Measurements from ENCODE around the gene DDI1.

DNA sequence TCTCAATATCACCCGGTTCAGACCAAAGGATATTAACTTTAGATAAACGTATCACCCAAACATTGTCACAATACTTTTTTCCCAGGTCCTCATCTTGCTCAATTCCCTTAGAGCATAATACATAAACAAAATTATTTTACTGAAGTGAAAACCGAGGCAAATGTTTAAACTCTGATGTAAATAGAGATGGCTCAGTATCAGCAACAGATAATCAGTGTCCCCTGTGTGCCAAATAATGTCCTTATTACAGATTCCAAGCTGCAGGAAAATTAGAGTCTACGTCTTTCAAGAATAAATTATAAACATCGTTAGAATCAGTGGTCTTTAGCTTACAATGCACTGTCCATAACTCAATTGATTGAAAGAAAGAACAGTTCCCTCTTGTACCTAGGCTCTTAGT is 50.2 kb downstream of the DDI1 start:
- TF ChIP-seq POLR2AphosphoS5 (IDR thresholded peaks at IDR 0.05; ENCODE audit: low read depth, low read length) (no peak), TAF1 (IDR thresholded peaks at IDR 0.05; ENCODE audit: borderline replicate concordance, insufficient read depth, low read length) (no peak), SIN3A (IDR thresholded peaks at IDR 0.05; ENCODE audit: borderline replicate concordance, insufficient read depth, low read length) (no peak), FOXP2 (optimal IDR thresholded peaks at IDR 0.05; ENCODE audit: borderline replicate concordance, extremely low read depth, extremely low read length, insufficient read depth) (no peak)
- TF ChIP-seq, protein P1, sequence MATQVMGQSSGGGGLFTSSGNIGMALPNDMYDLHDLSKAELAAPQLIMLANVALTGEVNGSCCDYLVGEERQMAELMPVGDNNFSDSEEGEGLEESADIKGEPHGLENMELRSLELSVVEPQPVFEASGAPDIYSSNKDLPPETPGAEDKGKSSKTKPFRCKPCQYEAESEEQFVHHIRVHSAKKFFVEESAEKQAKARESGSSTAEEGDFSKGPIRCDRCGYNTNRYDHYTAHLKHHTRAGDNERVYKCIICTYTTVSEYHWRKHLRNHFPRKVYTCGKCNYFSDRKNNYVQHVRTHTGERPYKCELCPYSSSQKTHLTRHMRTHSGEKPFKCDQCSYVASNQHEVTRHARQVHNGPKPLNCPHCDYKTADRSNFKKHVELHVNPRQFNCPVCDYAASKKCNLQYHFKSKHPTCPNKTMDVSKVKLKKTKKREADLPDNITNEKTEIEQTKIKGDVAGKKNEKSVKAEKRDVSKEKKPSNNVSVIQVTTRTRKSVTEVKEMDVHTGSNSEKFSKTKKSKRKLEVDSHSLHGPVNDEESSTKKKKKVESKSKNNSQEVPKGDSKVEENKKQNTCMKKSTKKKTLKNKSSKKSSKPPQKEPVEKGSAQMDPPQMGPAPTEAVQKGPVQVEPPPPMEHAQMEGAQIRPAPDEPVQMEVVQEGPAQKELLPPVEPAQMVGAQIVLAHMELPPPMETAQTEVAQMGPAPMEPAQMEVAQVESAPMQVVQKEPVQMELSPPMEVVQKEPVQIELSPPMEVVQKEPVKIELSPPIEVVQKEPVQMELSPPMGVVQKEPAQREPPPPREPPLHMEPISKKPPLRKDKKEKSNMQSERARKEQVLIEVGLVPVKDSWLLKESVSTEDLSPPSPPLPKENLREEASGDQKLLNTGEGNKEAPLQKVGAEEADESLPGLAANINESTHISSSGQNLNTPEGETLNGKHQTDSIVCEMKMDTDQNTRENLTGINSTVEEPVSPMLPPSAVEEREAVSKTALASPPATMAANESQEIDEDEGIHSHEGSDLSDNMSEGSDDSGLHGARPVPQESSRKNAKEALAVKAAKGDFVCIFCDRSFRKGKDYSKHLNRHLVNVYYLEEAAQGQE (IDR thresholded peaks at IDR 0.05; ENCODE audit: insufficient read depth in 1 of 2, low read depth in 2 of 2, low read length in 2 of 2): no peak
